GM23338 (cell line): ENCODE data around the gene RAB17. TPM values are rescaled to one million over a fixed set of nuclear protein-coding genes. Genes with fewer than 3 reads are reported as not detected.
A peak's percentile ranks its signal among the peaks of the same experiment; 100 is the strongest.

Experiments
- ATAC-seq: fragments of 200-7000 bp; cut with Tn5 transposase; 3 replicates; pipeline ENCODE4 v1.9.1; 2020
- DNase-seq: peaks from one replicate; pipeline ENCODE4 v3.0.0-alpha.2; 2015; ENCODE audit warnings: low spot score
- H2AFZ ChIP-seq: fragments of 200-600 bp; sonication (generic); 2 replicates; pipeline ENCODE4 v1.8.0; 2016; ENCODE audit warnings: antibody characterized with exemption, mild to moderate bottlenecking, moderate library complexity
- H3F3A ChIP-seq: fragments of 200-600 bp; sonication (generic); replicated peaks from 2 replicates; pipeline ENCODE4 v1.8.0; 2017; ENCODE audit warnings: antibody characterized with exemption, mixed run types, low read depth
- H3K27ac ChIP-seq: fragments of 200-600 bp; sonication (generic); 2 replicates; pipeline ENCODE4 v1.6.1; 2016; ENCODE audit warnings: low read depth
- H3K27me3 ChIP-seq: fragments of 200-600 bp; sonication (generic); 2 replicates; pipeline ENCODE4 v1.8.0; 2016; ENCODE audit warnings: mild to moderate bottlenecking, mixed run types, moderate library complexity; ENCODE audit not compliant: insufficient read depth
- H3K36me3 ChIP-seq: fragments of 200-600 bp; sonication (generic); 2 replicates; pipeline ENCODE4 v1.8.0; 2016; ENCODE audit warnings: mild to moderate bottlenecking; ENCODE audit not compliant: insufficient read depth
- H3K4me1 ChIP-seq: fragments of 200-600 bp; sonication (generic); 2 replicates; pipeline ENCODE4 v1.8.0; 2016; ENCODE audit warnings: mild to moderate bottlenecking, moderate library complexity; ENCODE audit not compliant: insufficient read depth
- H3K4me2 ChIP-seq: fragments of 200-600 bp; sonication (generic); 2 replicates; pipeline ENCODE4 v1.7.1; 2017; ENCODE audit warnings: mixed run types
- H3K4me3 ChIP-seq: fragments of 200-600 bp; sonication (generic); 2 replicates; pipeline ENCODE4 v1.6.1; 2016; ENCODE audit warnings: mixed run types
- H3K79me2 ChIP-seq: fragments of 200-600 bp; sonication (generic); replicated peaks from 2 replicates; pipeline ENCODE4 v1.8.0; 2017; ENCODE audit warnings: mild to moderate bottlenecking; ENCODE audit not compliant: insufficient read depth
- H3K9me2 ChIP-seq: fragments of 200-600 bp; sonication (generic); 2 replicates; pipeline ENCODE4 v1.8.0; 2017; ENCODE audit not compliant: insufficient read depth
- H4K20me1 ChIP-seq: fragments of 200-600 bp; sonication (generic); replicated peaks from 2 replicates; pipeline ENCODE4 v1.8.0; 2017; ENCODE audit warnings: mild to moderate bottlenecking; ENCODE audit not compliant: insufficient read depth
- H3K27ac Mint-ChIP-seq: 2 replicates; pipeline ENCODE4 v1.8.0; 2020; ENCODE audit warnings: inconsistent platforms, mild to moderate bottlenecking, moderate library complexity, mixed read lengths
- H3K27me3 Mint-ChIP-seq: 3 replicates; pipeline ENCODE4 v1.8.0; 2022; ENCODE audit warnings: low read depth, mild to moderate bottlenecking, moderate library complexity, mixed read lengths, inconsistent platforms; ENCODE audit not compliant: insufficient read depth, poor library complexity
- H3K36me3 Mint-ChIP-seq: 3 replicates; pipeline ENCODE4 v1.8.0; 2021; ENCODE audit warnings: low read depth, mild to moderate bottlenecking, inconsistent platforms, moderate library complexity, mixed read lengths
- H3K4me1 Mint-ChIP-seq: 3 replicates; pipeline ENCODE4 v1.8.0; 2020; ENCODE audit warnings: mild to moderate bottlenecking, inconsistent platforms, mixed read lengths
- H3K4me3 Mint-ChIP-seq: 3 replicates; pipeline ENCODE4 v1.8.0; 2021; ENCODE audit warnings: moderate library complexity, mild to moderate bottlenecking, inconsistent platforms, mixed read lengths
- H3K9me3 Mint-ChIP-seq: 3 replicates; pipeline ENCODE4 v1.8.0; 2020; ENCODE audit warnings: moderate library complexity, mild to moderate bottlenecking, inconsistent platforms, mixed read lengths
- EZH2phosphoT487 ChIP-seq: fragments of 200-600 bp; sonication (generic); IDR thresholded peaks from one replicate; pipeline ENCODE4 v1.8.1; 2018; ENCODE audit warnings: antibody characterized with exemption; ENCODE audit not compliant: unreplicated experiment
- NANOG ChIP-seq: IDR thresholded peaks from 2 replicates; pipeline ENCODE4 v1.6.1; 2016; ENCODE audit warnings: antibody characterized with exemption, borderline replicate concordance
- POLR2AphosphoS5 ChIP-seq: IDR thresholded peaks from 2 replicates; pipeline ENCODE4 v1.6.1; 2016; ENCODE audit warnings: antibody characterized with exemption, low read depth
- STAT1 ChIP-seq: IDR thresholded peaks from one replicate; pipeline ENCODE4 v1.6.1; 2016; ENCODE audit warnings: antibody characterized with exemption; ENCODE audit not compliant: unreplicated experiment
- ZNF114 ChIP-seq: fragments of 250-450 bp; sonication (Bioruptor Pico); IDR thresholded peaks from 2 replicates; pipeline ENCODE4 v1.5.0; 2020; ENCODE audit warnings: mild to moderate bottlenecking, moderate library complexity
- polyA plus RNA-seq: library from polyadenylated mRNA; unstranded; fragments of >200 nt; fragmentation: Nextera tagmentation; extraction: Ambion mirVana; gene quantifications from 2 replicates; pipeline ENCODE4 v1.2.1, GENCODE V29; 2016
- total RNA-seq: library from RNA; depleted of rRNA; stranded (reverse); fragments of >200 nt; shearing (Covaris generic); gene quantifications from 2 replicates; pipeline ENCODE4 v1.2.3, GENCODE V29; 2014
- TF ChIP-seq, protein P1 (sequence below): IDR thresholded peaks from one replicate; pipeline ENCODE4 v1.6.1; 2018; ENCODE audit warnings: antibody characterized with exemption; ENCODE audit not compliant: unreplicated experiment
- TF ChIP-seq, protein P2 (sequence below): fragments of 250-450 bp; sonication (Bioruptor Pico); IDR thresholded peaks from 2 replicates; pipeline ENCODE4 v1.5.0; 2020; ENCODE audit warnings: mild to moderate bottlenecking, moderate library complexity

RAB17 gene
- total and polyA plus RNA-seq, 2 experiments from 2014 or later, result 22.4 to 26.9 TPM

DNA sequence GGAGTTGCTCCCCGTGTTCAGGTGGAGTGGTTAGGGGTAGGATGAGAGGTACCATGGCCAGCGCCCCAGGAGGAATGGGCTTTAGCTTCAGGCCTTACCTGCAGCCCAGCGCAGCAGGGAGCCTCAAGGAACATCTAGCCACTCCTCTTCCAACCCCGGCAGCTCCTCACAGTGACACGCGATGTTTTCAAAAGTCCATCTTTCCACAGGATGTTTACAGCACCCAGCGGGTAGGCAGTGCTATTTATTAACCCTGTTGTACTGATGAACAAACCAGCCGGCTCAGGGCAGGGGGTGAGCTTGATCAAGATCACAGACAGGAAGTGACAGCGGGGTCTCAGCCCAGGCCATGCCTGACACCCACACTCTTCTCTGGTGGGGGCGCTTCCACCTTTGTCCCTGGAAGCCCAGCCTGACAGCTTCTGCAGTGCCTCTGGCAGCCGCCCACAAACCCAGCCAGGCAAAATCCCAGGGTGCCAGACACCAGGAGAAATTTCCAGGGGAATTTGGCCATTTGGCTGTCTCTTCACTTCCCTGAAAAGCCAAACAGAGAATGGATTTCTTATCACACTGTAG, 42.6 kb downstream of the RAB17 start:
- peak; percentile 50 for DNase-seq
- Histone ChIP-seq H3K9me2 (no peaks in the 10 kb centered on the region), H4K20me1 (no peaks in the 10 kb centered on the region), H3F3A (no peaks in the 10 kb centered on the region), H3K4me1 (no peaks in the 10 kb centered on the region), H3K27ac (no peak overlapping the region), H2AFZ (no peak overlapping the region), H3K4me3 (no peak overlapping the region), H3K27me3 (no peaks in the 10 kb centered on the region), H3K36me3 (no peaks in the 10 kb centered on the region), H3K4me2 (no peak overlapping the region), H3K79me2 (no peaks in the 10 kb centered on the region)
- Mint-ChIP-seq H3K9me3 (peaks cover 8% of the 10 kb centered on the region; the same call in 2 of the 3 replicates), H3K4me3 (no peak overlapping the region), H3K27ac (no peak overlapping the region), H3K36me3 (peaks cover 12% of the 10 kb centered on the region), H3K4me1 (peaks cover 2% of the 10 kb centered on the region; the same call in 2 of the 3 replicates), H3K27me3 (peaks cover 9% of the 10 kb centered on the region)
- peak; percentile 94 for ATAC-seq
- TF ChIP-seq, protein P1, sequence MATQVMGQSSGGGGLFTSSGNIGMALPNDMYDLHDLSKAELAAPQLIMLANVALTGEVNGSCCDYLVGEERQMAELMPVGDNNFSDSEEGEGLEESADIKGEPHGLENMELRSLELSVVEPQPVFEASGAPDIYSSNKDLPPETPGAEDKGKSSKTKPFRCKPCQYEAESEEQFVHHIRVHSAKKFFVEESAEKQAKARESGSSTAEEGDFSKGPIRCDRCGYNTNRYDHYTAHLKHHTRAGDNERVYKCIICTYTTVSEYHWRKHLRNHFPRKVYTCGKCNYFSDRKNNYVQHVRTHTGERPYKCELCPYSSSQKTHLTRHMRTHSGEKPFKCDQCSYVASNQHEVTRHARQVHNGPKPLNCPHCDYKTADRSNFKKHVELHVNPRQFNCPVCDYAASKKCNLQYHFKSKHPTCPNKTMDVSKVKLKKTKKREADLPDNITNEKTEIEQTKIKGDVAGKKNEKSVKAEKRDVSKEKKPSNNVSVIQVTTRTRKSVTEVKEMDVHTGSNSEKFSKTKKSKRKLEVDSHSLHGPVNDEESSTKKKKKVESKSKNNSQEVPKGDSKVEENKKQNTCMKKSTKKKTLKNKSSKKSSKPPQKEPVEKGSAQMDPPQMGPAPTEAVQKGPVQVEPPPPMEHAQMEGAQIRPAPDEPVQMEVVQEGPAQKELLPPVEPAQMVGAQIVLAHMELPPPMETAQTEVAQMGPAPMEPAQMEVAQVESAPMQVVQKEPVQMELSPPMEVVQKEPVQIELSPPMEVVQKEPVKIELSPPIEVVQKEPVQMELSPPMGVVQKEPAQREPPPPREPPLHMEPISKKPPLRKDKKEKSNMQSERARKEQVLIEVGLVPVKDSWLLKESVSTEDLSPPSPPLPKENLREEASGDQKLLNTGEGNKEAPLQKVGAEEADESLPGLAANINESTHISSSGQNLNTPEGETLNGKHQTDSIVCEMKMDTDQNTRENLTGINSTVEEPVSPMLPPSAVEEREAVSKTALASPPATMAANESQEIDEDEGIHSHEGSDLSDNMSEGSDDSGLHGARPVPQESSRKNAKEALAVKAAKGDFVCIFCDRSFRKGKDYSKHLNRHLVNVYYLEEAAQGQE, result peak; percentile 74
- no peak for TF ChIP-seq POLR2AphosphoS5

DNA sequence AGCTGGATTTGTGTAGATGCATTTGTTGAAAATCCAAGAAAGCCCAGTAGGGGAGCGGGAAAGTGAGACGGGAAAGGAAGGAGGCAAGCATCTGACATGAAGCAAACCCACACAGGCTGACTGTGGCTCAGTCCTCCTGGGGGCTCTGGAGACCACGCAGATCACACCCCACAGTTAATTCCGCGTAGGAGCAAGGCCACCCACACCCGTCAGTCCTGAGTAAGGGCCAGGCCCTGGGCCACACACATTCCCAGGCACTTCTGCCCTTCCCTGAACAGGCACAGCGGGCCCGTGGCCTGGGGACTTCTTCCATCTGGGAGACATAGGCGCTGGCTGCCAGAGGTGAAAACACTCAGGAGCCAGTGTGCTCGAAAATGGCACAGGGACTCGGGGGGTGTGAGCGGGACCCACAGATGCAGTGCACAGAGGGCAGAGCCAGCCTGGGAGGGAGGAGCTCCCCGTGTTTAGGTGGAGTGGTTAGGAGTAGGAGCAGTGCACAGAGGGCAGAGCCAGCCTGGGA, 43.6 kb downstream of the RAB17 start:
- no peak overlapping the region for H3K4me3 ChIP-seq
- H3K4me1 Mint-ChIP-seq, result peaks cover 2% of the 10 kb centered on the region; the same call in 2 of the 3 replicates
- no peak overlapping the region for H3K4me2 ChIP-seq
- no peaks in the 10 kb centered on the region for H4K20me1 ChIP-seq
- H3K9me3 Mint-ChIP-seq, result no peaks in the 10 kb centered on the region
- H3K9me2 ChIP-seq, result no peaks in the 10 kb centered on the region
- H3K27me3 Mint-ChIP-seq, result peaks cover 9% of the 10 kb centered on the region
- ATAC-seq (no peak), DNase-seq (no peak)
- H3K27ac Mint-ChIP-seq, result no peak overlapping the region
- H3K36me3 Mint-ChIP-seq, result peaks cover 2% of the 10 kb centered on the region
- H3K36me3 ChIP-seq, result no peaks in the 10 kb centered on the region
- no peaks in the 10 kb centered on the region for H3K27me3 ChIP-seq
- H3K27ac ChIP-seq, result no peak overlapping the region
- H3K4me1 ChIP-seq, result no peaks in the 10 kb centered on the region
- H3F3A ChIP-seq, result no peaks in the 10 kb centered on the region
- H3K4me3 Mint-ChIP-seq, result no peak overlapping the region
- no peaks in the 10 kb centered on the region for H3K79me2 ChIP-seq
- no peak overlapping the region for H2AFZ ChIP-seq
- TF ChIP-seq EZH2phosphoT487, result no peak
- TF ChIP-seq, protein P2, sequence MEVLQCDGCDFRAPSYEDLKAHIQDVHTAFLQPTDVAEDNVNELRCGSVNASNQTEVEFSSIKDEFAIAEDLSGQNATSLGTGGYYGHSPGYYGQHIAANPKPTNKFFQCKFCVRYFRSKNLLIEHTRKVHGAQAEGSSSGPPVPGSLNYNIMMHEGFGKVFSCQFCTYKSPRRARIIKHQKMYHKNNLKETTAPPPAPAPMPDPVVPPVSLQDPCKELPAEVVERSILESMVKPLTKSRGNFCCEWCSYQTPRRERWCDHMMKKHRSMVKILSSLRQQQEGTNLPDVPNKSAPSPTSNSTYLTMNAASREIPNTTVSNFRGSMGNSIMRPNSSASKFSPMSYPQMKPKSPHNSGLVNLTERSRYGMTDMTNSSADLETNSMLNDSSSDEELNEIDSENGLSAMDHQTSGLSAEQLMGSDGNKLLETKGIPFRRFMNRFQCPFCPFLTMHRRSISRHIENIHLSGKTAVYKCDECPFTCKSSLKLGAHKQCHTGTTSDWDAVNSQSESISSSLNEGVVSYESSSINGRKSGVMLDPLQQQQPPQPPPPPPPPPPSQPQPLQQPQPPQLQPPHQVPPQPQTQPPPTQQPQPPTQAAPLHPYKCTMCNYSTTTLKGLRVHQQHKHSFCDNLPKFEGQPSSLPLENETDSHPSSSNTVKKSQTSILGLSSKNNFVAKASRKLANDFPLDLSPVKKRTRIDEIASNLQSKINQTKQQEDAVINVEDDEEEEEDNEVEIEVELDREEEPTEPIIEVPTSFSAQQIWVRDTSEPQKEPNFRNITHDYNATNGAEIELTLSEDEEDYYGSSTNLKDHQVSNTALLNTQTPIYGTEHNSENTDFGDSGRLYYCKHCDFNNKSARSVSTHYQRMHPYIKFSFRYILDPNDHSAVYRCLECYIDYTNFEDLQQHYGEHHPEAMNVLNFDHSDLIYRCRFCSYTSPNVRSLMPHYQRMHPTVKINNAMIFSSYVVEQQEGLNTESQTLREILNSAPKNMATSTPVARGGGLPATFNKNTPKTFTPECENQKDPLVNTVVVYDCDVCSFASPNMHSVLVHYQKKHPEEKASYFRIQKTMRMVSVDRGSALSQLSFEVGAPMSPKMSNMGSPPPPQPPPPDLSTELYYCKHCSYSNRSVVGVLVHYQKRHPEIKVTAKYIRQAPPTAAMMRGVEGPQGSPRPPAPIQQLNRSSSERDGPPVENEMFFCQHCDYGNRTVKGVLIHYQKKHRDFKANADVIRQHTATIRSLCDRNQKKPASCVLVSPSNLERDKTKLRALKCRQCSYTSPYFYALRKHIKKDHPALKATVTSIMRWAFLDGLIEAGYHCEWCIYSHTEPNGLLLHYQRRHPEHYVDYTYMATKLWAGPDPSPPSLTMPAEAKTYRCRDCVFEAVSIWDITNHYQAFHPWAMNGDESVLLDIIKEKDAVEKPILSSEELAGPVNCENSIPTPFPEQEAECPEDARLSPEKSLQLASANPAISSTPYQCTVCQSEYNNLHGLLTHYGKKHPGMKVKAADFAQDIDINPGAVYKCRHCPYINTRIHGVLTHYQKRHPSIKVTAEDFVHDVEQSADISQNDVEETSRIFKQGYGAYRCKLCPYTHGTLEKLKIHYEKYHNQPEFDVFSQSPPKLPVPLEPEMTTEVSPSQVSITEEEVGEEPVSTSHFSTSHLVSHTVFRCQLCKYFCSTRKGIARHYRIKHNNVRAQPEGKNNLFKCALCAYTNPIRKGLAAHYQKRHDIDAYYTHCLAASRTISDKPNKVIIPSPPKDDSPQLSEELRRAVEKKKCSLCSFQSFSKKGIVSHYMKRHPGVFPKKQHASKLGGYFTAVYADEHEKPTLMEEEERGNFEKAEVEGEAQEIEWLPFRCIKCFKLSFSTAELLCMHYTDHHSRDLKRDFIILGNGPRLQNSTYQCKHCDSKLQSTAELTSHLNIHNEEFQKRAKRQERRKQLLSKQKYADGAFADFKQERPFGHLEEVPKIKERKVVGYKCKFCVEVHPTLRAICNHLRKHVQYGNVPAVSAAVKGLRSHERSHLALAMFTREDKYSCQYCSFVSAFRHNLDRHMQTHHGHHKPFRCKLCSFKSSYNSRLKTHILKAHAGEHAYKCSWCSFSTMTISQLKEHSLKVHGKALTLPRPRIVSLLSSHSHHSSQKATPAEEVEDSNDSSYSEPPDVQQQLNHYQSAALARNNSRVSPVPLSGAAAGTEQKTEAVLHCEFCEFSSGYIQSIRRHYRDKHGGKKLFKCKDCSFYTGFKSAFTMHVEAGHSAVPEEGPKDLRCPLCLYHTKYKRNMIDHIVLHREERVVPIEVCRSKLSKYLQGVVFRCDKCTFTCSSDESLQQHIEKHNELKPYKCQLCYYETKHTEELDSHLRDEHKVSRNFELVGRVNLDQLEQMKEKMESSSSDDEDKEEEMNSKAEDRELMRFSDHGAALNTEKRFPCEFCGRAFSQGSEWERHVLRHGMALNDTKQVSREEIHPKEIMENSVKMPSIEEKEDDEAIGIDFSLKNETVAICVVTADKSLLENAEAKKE (CRISPR knock-in tag), result no peak
- TF ChIP-seq, protein P1, result no peak
- TF ChIP-seq STAT1, result no peak
- no peak for TF ChIP-seq ZNF114 (CRISPR knock-in tag)
- no peak for TF ChIP-seq NANOG
